CD4-positive, alpha-beta T cell treated with Interleukin-1 beta for 1 hour (primary cell): ENCODE measurements around the gene RGS9.
"Not testable (repeated sequence)": the region's sequence is repeated elsewhere in the genome, so short reads cannot be mapped to it uniquely, and the experiment has no call there.

Experiments
- DNase-seq, 2 donors: peaks; one replicate each; pipeline ENCODE4 v3.0.0-alpha.2; 2020 to 2022

Gene RGS9

DNA sequence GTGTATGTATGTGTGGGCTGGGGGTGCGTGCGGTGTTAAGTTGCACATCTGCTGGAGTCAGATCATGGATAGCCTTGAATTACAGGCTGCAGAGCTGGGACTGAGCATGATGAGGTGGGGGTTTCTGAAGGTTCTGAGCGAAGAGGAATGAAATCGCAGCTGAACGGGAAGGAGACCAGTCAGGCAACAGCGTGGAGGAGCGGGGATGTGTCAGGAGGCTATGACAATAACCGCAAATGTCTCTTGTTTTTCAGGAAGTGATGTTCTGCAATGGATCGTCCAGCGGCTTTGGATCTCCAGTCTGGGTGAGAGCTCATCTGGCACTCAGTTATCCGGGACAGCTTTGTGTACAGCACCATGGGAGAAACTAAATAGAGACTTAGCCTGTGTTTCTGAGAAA is 20.9 kb downstream of the RGS9 start:
- DNase-seq = no peak

DNA sequence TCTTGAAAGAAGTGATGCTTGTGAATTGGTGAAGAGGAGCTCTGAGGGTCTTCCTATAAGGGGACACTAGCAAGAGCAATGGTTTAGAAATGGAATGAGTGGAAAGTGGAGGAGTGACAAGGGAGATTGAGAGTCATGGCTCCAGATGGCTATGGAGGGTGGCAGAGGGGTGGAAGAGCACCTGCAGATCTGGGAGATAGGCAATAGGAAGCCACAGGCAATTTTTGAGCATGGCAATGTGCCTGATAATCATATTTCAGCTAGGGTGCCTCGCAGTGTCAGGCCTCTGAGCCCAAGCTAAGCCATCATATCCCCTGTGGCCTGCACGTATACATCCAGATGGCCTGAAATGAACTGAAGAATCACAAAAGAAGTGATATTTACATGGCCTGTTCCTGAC is 21.5 kb downstream of the RGS9 start:
- DNase-seq = no peak

DNA sequence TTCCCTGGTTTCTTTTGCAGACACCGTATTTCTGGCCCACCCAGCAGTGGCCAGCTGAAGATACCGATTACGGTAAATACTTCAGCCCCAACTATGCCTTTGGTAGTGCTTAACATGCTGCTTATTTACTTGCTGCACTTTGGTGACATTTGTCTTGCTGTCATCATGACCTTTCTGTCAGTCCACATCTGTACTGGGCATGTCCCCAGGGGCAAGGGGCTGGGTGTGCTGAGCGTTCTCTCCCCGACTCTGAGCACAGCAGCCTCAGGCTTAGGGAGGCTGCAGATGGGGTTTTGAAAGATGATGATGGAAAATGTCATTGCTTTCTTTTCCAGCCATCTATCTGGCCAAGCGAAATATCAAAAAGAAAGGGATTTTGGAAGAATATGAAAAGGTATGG is 23.3 kb downstream of the RGS9 start:
- DNase-seq = no peak

DNA sequence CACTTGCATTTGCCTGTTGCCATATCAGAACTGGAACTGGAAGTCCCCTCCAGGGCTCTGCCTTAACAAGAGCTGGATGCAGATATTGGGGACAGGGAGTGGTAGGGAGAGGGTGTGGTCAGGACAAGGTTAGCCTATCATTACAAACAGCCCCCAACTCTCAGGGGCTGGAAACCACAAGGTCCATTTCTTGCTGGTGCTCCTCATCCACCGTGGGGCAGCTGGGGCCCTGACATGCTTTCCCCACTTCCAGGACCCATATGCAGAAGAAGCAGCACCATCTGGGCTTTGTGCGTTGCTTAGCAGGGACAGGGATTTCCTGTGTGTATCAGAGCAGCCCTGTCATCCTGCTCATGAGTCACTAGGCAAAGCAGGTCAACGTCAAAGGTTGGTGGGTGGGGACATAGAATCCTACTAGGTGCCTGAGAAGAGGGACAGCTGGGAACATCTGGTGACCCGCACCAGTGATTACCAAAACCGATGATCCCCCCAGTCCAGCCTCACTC is 26.9 kb downstream of the RGS9 start:
- peak; percentile 34 to 41 for DNase-seq

DNA sequence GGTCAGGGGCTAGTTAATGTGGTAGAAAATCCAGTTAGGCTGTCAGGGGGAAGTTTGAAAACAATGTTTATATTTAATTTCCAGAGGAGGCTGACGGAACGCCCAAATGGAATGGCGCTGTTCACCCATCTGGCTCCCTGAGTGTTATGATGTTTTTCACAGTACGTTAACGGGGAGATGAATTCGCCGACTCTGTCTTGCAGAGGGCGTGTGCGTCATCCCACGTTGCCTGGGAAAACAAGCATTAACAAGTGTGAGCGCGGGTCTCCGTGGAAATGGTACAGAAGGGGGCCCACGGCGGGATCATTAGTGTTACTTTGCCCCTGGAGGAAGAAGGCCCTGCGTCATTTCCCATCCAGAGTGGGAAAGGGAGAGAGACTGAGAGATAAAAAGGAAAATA is 29.6 kb downstream of the RGS9 start:
- no peak for DNase-seq

DNA sequence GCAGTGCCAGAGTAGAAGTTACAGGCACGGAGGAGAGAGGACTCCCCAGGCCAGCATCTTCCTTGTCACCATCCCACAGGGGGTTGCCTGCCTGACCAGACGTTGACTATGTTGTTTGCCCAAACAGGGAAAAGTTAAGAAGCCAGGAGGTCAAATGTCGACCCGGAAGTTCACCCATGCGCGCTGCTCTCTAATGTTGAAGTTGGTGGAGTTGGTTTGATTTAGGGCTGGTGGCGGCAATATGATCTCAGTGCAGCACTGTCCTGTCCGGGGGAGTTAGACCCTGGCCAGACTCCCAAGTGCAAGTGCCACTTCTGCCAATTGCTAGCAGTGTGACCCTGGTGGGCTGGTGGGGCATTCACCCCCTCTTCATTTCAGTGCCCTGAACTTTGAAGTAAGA is 30.4 kb downstream of the RGS9 start:
- DNase-seq = no peak

DNA sequence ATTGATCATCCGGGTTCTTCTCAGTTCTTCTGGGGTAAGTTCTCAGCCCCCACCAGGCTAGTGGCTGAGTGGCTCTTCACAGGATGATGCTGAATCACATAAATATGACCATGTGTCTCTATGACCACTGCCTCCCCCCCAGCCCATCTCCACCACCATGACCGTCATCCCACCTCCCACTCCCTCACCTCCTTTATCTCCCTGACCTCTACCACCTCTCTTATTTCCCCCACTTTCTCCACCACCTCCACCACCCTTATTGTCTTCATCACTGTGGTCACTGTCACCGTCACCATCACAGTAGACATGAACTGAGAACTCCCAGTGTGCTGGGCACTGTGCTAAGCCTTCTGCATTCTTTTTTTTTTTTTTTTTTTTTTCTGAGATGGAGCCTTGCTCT is 32.5 kb downstream of the RGS9 start:
- DNase-seq = no peak

DNA sequence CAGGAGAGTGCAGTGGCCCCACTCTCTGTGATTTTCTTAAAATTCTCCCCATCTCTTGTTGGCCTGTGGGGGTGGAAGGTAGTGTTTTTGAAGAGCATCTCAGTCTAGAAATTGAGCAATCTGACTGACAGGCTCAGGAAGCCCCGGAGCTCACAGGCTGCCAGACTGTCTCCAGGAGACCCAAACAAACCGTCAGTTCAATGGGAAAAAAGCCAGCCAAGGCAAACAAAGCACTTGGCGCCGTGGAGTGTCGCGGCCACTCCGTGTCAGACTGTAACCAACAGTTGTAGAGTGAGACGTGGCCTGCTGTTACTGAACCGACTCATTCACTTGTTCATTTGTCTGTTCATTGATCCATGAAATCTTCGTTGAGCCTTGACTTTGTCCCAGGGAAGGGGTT is 33.7 kb downstream of the RGS9 start:
- no peak for DNase-seq

DNA sequence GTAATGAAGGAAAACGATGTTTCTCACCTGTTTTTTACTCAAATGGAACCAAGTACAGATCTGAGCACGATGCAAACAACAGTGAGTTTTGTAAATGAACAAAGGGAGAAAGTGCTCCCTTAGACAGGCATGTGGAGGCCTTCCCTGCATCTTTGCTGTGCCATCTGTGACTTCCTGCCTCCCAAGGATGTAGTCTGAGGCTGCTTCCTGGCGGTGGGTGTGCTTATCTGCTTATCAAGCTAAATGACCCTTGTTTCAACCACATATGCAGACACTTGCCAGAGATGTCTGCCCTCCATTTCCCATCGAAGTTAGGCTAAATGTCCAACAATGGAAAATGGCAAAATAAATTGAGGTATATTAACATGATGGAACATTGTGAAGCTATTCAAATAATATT is 34.6 kb downstream of the RGS9 start:
- DNase-seq = no peak

DNA sequence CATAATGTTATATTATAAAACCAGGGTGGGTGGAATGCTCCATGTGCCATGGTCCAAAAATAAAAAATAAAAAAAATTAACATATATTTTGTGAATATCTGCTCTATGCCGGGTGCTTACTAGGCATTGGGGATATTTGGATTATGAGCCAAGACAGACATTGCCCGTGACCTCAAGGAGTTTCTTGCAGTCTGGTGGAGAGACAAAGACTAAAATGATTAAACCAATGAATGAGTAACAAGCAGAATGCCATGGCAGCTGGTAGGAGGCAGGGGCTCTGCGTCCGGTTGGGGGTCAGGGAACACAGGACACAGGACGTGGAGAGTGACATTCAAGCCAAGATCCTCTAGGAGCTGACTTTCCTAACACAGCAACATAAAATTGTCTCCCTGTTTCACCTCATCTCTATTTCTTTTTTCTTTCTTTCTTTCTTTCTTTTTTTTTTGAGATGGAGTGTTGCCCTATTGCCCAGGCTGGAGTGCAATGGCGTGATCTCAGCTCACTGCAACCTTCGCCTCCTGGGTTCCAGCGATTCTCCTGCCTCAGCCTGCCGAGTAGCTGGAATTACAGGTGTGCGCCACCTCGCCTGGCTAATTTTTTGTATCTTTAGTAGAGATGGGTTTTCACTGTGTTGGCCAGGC is 35.4 kb downstream of the RGS9 start:
- no peak for DNase-seq

DNA sequence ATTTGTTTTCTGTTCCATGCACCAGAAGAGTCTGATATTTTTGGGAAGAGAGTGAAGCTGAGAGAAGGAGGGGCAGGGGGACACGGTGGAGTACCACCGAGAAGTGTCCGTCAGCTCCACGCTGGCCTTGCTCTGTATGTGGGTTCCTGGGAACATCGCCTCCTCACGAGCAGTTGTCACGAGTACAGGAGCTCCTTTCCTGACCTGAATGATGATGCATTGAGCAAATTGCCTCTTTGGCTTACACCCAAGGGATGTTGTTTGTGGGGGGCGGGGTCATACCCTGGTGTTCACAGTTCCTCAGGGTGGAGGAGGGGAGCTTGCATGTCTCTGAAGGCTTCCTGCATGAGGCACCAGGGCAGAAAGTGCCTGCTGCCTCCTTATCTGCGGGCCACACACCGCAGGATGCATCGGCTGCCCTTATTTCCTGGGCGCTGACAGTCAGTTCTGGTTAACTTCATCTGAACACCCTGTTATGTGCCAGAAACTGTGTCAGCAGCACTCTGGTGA is 36.2 kb downstream of the RGS9 start:
- DNase-seq = peak; percentile 72 to 80

DNA sequence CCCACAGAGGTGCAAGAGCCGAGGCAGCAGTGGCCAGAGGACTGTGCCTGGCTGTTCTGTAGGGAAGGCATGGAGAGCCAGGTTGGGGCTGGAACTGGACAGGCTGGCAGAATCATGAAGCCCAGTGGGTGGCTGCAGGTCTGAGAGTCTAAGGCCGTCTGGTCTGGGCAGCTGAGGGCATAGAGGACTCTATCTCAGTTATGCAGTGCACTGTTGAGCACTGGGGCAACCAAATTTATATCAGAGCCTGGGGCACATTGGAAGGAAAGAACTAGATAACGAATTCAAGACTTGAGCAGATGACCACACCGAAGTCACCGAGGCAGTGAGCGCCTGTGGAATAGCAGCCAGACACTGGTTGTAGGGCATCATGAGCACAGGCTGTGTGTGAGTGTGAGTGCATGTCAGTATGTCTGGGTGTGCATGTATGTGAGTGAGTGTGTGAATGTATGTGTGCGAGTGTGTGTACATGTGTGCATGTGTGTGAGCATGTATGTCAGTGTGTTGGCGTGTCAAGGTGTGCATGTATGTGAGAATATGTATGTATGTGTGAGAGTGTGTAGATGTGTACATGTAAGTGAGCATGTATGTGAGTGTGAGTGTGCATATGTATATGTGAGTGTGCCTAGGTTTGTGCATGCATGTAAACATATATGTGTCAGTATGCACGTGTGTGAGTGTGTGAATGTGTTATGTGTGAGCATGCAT is 37.0 kb downstream of the RGS9 start:
- DNase-seq = no peak

DNA sequence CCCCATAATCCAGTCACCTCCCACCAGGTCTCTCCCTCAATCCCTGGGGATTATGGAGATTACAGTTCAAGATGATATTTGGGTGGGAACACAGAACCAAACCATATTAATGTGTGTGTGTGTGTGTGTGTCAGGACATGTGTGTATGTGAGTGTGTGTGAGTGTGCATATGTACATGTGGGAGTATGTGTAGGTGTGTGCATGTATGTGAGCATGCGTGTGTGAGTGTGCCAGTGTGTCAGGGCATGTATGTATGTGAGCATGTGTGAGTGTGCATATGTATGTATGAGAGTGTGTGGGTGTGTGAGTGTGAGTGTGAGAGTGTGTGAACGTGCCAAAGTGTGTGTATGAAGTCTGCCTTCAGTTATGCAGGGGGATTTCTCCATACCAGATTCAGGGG is 37.8 kb downstream of the RGS9 start:
- no peak for DNase-seq

DNA sequence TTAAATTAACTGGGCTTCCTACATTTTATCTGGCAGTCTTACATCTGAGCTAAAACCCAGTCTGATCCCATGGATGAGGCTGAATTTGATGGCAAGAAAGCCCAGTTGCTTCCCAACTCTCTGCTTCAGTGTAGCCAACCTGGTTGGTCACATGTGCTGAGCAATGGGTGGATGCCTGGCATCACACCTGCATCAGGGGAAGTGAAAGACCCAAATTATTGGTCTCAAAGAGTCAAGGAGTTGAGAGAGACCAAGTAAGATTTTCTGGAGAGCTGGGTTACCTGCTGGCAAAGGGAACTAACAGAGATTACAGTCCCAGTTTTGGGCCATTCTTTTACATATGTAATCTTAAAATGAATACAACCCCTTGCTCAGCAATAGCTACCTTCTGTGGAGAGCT is 38.8 kb downstream of the RGS9 start:
- DNase-seq = no peak

DNA sequence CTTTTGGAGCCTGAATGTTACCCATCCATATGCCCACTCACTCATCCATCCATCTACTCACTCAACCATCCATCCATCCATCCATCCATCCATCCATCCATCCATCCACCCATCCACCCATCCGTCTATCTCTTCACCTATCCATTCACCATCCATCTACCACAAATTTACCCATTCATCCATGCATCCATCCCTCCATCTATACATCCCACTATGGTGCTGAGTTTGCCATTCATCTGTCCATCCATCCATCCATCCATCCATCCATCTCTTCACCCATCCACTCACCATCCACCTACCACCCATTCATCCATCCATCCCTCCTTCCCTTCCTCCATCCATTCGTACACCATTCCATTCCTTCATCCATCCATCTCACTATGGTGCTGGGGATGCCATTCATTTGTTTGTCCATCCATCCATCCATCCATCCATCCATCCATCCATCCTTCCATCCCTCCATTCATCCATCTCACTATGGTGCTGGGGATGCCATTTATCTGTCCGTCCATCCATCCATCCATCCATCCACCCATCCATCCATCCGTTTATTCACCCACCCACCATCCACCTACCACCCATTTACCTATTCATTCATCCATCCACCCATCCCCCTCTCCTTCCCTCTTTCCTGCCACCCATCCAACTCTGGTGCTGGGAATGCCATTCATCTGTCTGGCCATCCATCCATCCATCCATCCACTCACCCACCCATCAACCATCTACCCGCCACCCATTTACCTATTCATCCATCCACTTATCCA is 39.7 kb downstream of the RGS9 start:
- no peak for DNase-seq

DNA sequence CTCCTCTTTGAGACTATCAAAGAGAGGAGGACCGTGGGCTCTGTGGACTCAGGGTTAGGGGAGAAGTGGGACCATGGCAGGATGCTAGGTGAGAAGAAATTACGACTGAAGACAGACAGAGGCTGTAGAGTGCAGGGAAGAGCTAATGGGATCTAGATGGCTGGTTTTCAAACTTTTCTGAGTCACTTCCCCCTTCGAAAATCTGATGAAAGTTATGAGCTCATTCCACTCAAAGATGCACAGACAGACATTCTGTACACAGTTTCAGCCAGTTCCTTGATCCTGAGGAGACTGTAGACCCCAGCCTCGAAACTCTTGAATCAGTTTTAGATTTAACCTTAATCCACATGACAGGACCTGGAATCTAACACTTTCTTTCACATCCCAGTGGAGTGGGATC is 40.7 kb downstream of the RGS9 start:
- no peak for DNase-seq

DNA sequence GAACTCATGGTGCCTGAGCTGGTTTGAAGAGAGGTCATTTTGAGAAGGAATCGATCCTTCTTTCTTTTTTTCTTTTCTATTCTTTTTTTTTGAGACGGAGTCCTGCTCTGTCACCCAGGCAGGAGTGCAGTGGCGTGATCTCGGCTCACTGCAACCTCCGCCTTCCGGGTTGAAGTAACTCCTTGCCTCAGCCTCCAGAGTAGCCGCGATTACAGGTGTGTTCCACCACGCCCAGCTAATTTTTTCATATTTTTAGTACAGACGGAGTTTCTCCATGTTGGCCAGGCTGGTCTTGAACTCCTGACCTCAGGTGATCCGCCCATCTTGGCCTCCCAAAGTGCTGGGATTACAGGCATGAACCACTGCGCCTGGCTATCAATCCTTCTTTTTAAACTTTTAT is 43.1 kb downstream of the RGS9 start:
- peak in 1 of 2 donors; percentile 15 for DNase-seq

DNA sequence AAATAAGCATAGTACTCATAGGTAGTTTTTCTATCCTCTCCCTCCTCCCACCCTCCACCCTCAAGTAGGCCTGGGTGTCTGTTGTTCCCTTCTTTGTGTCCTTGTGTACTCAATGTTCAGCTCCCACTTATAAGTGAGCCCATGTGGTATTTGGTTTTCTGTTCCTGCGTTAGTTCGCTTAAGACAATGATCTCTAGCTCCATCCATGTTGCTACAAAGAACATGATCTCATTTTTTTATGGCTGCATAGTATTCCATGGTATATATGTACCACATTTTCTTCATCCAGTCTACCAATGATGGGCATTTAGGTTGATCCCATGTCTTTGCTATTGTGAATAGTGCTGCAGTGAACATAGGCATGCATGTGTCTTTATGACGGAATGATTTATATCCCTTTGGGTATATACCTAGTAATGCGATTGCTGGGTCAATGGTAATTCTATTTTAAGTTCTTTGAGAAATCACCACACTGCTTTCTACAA is 43.6 kb downstream of the RGS9 start:
- DNase-seq = not testable (repeated sequence)

DNA sequence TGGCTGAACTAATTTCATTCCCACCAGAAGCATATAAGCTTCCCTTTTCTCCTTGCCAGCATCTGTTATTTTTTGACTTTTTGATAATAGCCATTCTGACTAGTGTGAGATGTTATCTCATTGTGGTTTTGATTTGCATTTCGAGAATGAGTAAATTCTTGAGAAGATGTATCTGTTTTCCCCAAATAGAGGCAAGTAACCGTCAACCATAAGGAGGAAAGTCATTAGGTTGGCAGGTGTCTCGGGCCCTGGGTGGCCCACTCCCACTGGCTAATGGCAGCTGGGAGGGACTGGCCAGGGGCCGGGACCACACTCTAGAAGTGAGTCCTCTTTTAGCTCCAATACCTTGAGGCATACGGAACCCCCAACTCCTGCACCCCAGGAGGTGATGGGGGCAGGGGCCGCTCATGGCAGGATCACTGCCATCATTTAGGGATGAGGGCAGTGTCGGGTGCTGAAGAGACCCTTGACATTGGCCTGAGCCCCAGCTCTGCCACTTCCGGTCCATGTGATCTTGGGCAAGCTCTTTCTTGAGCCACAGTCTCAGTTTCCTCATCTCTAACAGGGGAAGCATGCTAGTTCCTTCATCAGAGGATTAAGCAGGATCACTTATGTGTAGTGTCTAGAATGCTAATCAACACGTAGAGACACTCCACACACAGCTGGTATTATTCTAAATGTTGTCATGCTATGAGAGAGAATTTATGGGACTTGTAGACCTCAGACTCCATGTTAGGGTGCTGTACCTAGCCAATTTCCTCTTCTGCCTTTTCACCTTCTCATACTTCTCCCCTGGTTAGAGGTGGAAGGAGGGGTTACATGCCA is 44.3 kb downstream of the RGS9 start:
- DNase-seq = no peak

DNA sequence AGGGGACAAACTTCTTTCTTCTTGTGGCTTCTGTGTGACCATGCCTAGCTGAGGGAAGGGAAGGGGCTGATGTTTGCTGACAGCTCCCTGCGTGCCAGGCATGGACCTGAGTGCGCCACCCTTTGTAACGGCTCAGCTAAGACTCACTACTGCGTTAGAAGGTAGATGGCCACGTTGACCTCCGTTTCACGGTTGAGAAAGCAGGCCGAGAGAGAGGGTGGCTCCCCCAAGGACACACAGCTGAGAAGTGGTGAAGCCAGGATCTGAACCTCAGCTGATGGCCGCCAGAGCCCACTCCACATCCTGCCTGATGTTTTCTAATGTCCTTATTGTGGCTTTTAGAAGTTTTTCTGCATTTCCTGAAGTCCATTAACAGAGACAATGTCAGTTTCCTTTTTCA is 45.1 kb downstream of the RGS9 start:
- DNase-seq = peak in 1 of 2 donors; percentile 11

DNA sequence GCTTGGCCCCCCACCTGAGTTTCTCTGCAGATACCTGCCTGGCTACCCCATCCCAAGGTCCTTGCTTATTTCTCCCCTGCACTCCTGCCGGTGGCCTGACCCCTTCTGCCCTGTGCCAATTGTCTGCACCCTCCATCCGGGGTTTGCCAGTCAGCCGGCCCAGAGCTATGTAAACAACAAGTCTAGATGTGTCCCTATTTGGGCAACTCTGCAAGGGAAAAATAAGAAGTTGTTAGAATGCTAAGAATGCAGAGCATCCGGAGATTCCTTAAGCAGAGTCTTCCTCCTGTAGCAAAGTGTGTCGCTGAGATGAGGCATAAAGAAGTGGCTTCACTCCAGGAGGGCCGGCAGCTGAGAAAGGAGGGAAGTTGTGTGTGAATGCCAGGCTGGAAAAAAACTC is 46.6 kb downstream of the RGS9 start:
- no peak for DNase-seq

DNA sequence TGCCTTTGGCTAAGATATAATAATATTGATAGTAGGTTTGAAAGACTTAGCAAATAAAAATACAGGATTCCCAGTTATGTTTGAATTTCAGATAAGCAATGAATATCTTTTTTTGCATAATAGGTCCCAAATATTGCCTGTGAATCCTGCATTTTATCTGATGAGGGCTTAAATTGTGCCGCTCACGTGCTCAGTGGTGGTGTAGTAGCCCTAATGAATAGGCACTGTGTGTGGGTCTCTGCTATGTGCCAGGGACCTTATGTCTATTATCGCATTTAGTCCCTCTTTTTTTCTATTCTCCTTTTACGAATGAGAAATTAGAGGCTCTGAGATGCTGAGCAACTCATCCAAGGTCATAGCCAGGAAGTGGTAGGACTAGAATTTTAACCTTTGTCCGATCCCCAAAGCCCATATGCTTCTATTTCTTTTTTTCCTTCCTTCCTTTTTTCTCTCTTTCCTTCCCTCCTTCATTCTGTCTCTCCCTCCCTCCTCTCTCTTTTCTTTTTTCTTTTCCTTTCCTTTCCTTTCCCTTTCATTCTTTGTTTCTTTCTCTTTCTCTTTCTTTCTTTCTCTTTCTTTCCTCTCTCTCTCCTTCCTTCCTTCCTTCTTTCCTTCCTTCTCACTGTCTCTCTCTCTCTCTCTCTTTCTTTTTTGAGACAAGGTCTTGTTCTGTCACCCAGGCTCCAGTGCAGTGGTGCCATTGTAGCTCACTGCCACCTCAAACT is 47.2 kb downstream of the RGS9 start:
- DNase-seq = no peak
